PC-3 (cell line): ENCODE data around the gene SENP1. TPM values are rescaled to one million over a fixed set of nuclear protein-coding genes. Genes with fewer than 3 reads are reported as not detected.

Source experiments
- ATAC-seq: fragments of 200-7000 bp; cut with Tn5 transposase; 2 replicates; pipeline ENCODE4 v1.9.1; 2020; ENCODE audit warnings: mild to moderate bottlenecking, moderate library complexity
- BruUV-seq: library from RNA; stranded (reverse); fragments of 400-500 nt; replicated peaks from 2 replicates; lab custom pipeline; 2021; lab: Mats Ljungman, UMichigan
- CTCF ChIA-PET: fragments of 300-600 bp; sonication (Branson Sonifier 250); formaldehyde crosslinking; loops from one replicate; lab custom pipeline; 2022; ENCODE audit warnings: antibody characterized with exemption; lab: Charles Lee
- POLR2A ChIA-PET: fragments of 300-600 bp; sonication (Branson Sonifier 250); formaldehyde crosslinking; loops from one replicate; lab custom pipeline; 2022; ENCODE audit warnings: antibody characterized with exemption; ENCODE audit not compliant: unreplicated experiment; lab: Charles Lee
- DNase-seq: peaks from one replicate; pipeline ENCODE4 v3.0.0-alpha.2; 2015
- H2AFZ ChIP-seq: fragments of 300-600 bp; sonication (generic); 2 replicates; pipeline ENCODE4 v1.6.0; 2016; ENCODE audit warnings: antibody characterized with exemption, low read length
- H3F3A ChIP-seq: fragments of 300-600 bp; sonication (generic); one replicate; pipeline ENCODE4 v1.6.0; 2017; ENCODE audit warnings: antibody characterized with exemption, low read length, control low read depth, mild to moderate bottlenecking; ENCODE audit not compliant: unreplicated experiment
- H3K27ac ChIP-seq: fragments of 300-600 bp; sonication (generic); 2 replicates; pipeline ENCODE4 v1.5.1; 2016; ENCODE audit warnings: mild to moderate bottlenecking, low read length
- H3K27me3 ChIP-seq: fragments of 300-600 bp; sonication (generic); 2 replicates; pipeline ENCODE4 v1.6.1; 2016; ENCODE audit warnings: low read length, mixed read lengths
- H3K36me3 ChIP-seq: fragments of 300-600 bp; sonication (generic); 2 replicates; pipeline ENCODE4 v1.6.1; 2016; ENCODE audit warnings: low read depth, mixed run types, low read length, mixed read lengths
- H3K4me1 ChIP-seq: fragments of 300-600 bp; sonication (generic); 2 replicates; pipeline ENCODE4 v1.5.1; 2016; ENCODE audit warnings: low read length; ENCODE audit not compliant: insufficient read depth
- H3K4me2 ChIP-seq: fragments of 300-600 bp; sonication (generic); 2 replicates; pipeline ENCODE4 v1.6.0; 2016; ENCODE audit warnings: low read length
- H3K4me3 ChIP-seq: fragments of 300-600 bp; sonication (generic); 2 replicates; pipeline ENCODE4 v1.5.1; 2016; ENCODE audit warnings: mild to moderate bottlenecking, low read length, mixed read lengths
- H3K79me2 ChIP-seq: fragments of 300-600 bp; sonication (generic); 2 replicates; pipeline ENCODE4 v1.6.1; 2017; ENCODE audit warnings: low read length, mixed read lengths
- H3K9ac ChIP-seq: fragments of 300-600 bp; sonication (generic); 2 replicates; pipeline ENCODE4 v1.6.0; 2016; ENCODE audit warnings: mild to moderate bottlenecking, low read length
- H3K9me2 ChIP-seq: fragments of 300-600 bp; sonication (generic); replicated peaks from 2 replicates; pipeline ENCODE4 v1.6.1; 2016; ENCODE audit warnings: mixed run types, low read length, mixed read lengths
- H3K9me3 ChIP-seq: fragments of 300-600 bp; sonication (generic); 2 replicates; pipeline ENCODE4 v1.6.1; 2016; ENCODE audit warnings: low read length, mixed read lengths
- H4K20me1 ChIP-seq: fragments of 300-600 bp; sonication (generic); 2 replicates; pipeline ENCODE4 v1.6.1; 2016; ENCODE audit warnings: low read length, mixed read lengths
- EZH2 ChIP-seq: fragments of 300-600 bp; sonication (generic); IDR thresholded peaks from one replicate; pipeline ENCODE4 v1.6.1; 2017; ENCODE audit warnings: antibody characterized with exemption, mild to moderate bottlenecking, low read length; ENCODE audit not compliant: unreplicated experiment
- EZH2phosphoT487 ChIP-seq: fragments of 300-600 bp; sonication (generic); IDR thresholded peaks from 2 replicates; pipeline ENCODE4 v1.6.1; 2018; ENCODE audit warnings: mild to moderate bottlenecking, antibody characterized with exemption, low read length, borderline replicate concordance
- intact Hi-C: fragments of 100-400 bp; cut with micrococcal nuclease; formaldehyde crosslinking; loops from 2 replicates; pipeline ENCODE4 v1.9.0; 2023
- total RNA-seq: library from RNA; depleted of rRNA; stranded (reverse); fragments of >200 nt; gene quantifications from 2 replicates; pipeline ENCODE4 v1.2.3, GENCODE V29; 2014
- TF ChIP-seq, protein P1 (sequence below): fragments of 300-600 bp; sonication (generic); conservative IDR thresholded peaks from 2 replicates; pipeline ENCODE4 v1.5.1; 2017; ENCODE audit warnings: antibody characterized with exemption, low read depth, mild to moderate bottlenecking, low read length

Gene SENP1
- total RNA-seq, 1 experiment from 2014 or later = 20.9 TPM

DNA sequence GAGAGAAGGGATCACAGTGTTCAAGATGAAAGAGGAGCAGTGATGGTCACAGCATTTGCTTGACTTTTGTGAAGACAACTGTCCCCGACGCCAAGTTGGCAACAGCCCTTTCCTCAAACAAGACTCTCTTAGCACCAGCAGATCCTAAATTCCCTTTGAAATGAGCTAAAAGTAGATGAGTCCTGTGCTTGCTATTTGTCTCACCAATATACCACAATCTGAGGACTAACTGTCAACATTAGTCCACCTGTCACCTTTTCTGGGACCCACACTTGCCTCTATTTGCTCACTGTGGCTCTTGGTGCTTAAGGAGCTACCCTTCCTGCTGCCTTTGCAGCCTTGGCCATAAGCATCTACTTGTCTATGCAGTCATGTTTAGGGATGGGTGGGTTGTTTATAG lies 54.2 kb downstream of the SENP1 start:
- no peaks in the 10 kb centered on the region for H3K4me1 ChIP-seq
- no peaks in the 10 kb centered on the region for H3K79me2 ChIP-seq
- no peaks in the 10 kb centered on the region for H4K20me1 ChIP-seq
- ATAC-seq (no peak), DNase-seq (no peak)
- H3K4me2 ChIP-seq = no peak overlapping the region
- peaks cover 10% of the 10 kb centered on the region; the same call in 1 of the 2 replicates for H3K36me3 ChIP-seq
- CTCF ChIA-PET = no interaction called here
- TF ChIP-seq, protein P1, sequence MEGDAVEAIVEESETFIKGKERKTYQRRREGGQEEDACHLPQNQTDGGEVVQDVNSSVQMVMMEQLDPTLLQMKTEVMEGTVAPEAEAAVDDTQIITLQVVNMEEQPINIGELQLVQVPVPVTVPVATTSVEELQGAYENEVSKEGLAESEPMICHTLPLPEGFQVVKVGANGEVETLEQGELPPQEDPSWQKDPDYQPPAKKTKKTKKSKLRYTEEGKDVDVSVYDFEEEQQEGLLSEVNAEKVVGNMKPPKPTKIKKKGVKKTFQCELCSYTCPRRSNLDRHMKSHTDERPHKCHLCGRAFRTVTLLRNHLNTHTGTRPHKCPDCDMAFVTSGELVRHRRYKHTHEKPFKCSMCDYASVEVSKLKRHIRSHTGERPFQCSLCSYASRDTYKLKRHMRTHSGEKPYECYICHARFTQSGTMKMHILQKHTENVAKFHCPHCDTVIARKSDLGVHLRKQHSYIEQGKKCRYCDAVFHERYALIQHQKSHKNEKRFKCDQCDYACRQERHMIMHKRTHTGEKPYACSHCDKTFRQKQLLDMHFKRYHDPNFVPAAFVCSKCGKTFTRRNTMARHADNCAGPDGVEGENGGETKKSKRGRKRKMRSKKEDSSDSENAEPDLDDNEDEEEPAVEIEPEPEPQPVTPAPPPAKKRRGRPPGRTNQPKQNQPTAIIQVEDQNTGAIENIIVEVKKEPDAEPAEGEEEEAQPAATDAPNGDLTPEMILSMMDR = no peak
- no peak for TF ChIP-seq EZH2
- TF ChIP-seq EZH2phosphoT487 = no peak
- no peak overlapping the region for H3K4me3 ChIP-seq
- H3K9me2 ChIP-seq = no peaks in the 10 kb centered on the region
- H2AFZ ChIP-seq = no peak overlapping the region
- BruUV-seq = no TSS peak
- H3K27me3 ChIP-seq = no peaks in the 10 kb centered on the region
- POLR2A ChIA-PET = no interaction called here
- no peaks in the 10 kb centered on the region for H3F3A ChIP-seq
- intact Hi-C loops = loop anchor here (2.0 kb wide), 1 partner anchor 15 kb away; no protein-coding TSS in a partner anchor
- H3K27ac ChIP-seq = no peak overlapping the region
- no peaks in the 10 kb centered on the region for H3K9me3 ChIP-seq
- no peak overlapping the region for H3K9ac ChIP-seq

DNA sequence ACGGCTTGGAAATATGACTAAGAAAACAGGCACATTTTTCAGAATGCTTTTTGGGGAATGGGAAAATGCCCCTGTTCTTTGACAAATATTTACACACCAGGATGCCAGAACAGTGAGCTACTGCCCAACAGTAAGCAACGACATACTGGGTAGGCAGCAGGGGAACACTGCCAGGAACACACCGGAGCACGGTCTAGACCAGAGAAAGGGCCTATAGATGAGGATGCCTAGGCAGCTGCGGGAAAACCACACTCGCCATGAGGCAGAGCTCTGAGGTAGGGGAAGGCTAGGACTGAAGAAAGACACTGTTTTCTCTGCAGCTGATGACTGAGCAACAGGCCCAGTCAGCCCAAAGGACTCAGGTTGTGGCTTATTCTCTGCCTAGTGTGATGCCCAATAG lies 55.7 kb downstream of the SENP1 start:
- no peak for TF ChIP-seq EZH2
- no peak for TF ChIP-seq EZH2phosphoT487
- TF ChIP-seq, protein P1 = no peak
- no peaks in the 10 kb centered on the region for H3F3A ChIP-seq
- H3K9me2 ChIP-seq = no peaks in the 10 kb centered on the region
- H3K9ac ChIP-seq = no peak overlapping the region
- peaks cover 9% of the 10 kb centered on the region; the same call in 1 of the 2 replicates for H3K4me1 ChIP-seq
- no peaks in the 10 kb centered on the region for H4K20me1 ChIP-seq
- no peak for ATAC-seq
- H3K27me3 ChIP-seq = no peaks in the 10 kb centered on the region
- H3K79me2 ChIP-seq = no peaks in the 10 kb centered on the region
- H3K4me3 ChIP-seq = no peak overlapping the region
- H3K4me2 ChIP-seq = no peak overlapping the region
- no TSS peak for BruUV-seq
- H3K27ac ChIP-seq = no peak overlapping the region
- CTCF ChIA-PET = no interaction called here
- no peak overlapping the region for H2AFZ ChIP-seq
- no peaks in the 10 kb centered on the region for H3K9me3 ChIP-seq
- intact Hi-C loops = loop anchor here (2.0 kb wide), 1 partner anchor 17 kb away; no protein-coding TSS in a partner anchor
- H3K36me3 ChIP-seq = peaks cover 24% of the 10 kb centered on the region
- POLR2A ChIA-PET = no interaction called here
- DNase-seq = peak; percentile 46

DNA sequence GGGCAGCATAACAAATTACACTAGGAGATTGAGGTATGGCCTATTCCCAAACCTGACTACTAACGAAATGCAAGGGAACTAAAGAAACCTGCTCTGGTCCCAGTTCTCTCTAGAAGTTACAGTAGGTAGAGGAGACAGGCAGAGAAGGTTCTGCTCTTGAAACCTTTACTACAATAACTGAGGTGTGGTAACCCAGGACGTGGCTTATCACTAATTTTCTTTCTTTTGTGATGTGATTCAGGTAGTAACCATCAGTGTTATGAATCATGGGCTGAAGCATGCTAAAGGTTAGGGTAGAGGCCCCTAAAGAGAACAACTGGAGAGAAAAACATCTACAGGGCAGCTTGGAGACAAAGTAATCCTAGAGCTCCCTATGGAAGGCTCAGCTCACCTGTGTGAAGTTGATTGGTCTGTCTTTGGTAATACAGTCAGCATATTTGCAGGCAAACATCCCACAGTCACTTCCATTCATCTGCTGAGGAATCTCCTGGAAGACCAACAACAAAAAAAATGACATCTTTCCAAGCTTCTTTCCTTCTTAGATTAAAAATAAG lies 59.8 kb downstream of the SENP1 start:
- no peak overlapping the region for H3K27ac ChIP-seq
- intact Hi-C loops = no loop called here
- TF ChIP-seq, protein P1 = no peak
- no peak for TF ChIP-seq EZH2phosphoT487
- no peak for TF ChIP-seq EZH2

More for the DNA sequence above, 59.8 kb downstream of the SENP1 start:
- Histone ChIP-seq H3K36me3 (peaks cover 34% of the 10 kb centered on the region), H3K9ac (no peak overlapping the region), H3K79me2 (no peaks in the 10 kb centered on the region), H3F3A (no peaks in the 10 kb centered on the region), H2AFZ (no peak overlapping the region), H3K9me3 (no peaks in the 10 kb centered on the region), H3K27me3 (no peaks in the 10 kb centered on the region), H3K9me2 (no peaks in the 10 kb centered on the region), H3K4me2 (no peak overlapping the region), H3K4me1 (peaks cover 9% of the 10 kb centered on the region; the same call in 1 of the 2 replicates), H4K20me1 (no peaks in the 10 kb centered on the region), H3K4me3 (no peak overlapping the region)
- ATAC-seq (no peak), DNase-seq (peak; percentile 17)
- no TSS peak for BruUV-seq
- ChIA-PET CTCF (no interaction called here), POLR2A (no interaction called here)
